NCI-H2227 (cell line): ENCODE measurements around the gene FAM193B.

Experiments used
- DNase-seq: peaks from one replicate; lab custom pipeline; 2025; ENCODE audit not compliant: unreplicated experiment; lab: John Stamatoyannopoulos, UW

The FAM193B gene

GRCh38 chr5:177554474-177555111 lies at the start of gene FAM193B:
Gene FAM193B (minus strand): TSS chr5:177554563. CDS start chr5:177554458, 105 bp downstream.
- peak; percentile 93 for DNase-seq

DNA sequence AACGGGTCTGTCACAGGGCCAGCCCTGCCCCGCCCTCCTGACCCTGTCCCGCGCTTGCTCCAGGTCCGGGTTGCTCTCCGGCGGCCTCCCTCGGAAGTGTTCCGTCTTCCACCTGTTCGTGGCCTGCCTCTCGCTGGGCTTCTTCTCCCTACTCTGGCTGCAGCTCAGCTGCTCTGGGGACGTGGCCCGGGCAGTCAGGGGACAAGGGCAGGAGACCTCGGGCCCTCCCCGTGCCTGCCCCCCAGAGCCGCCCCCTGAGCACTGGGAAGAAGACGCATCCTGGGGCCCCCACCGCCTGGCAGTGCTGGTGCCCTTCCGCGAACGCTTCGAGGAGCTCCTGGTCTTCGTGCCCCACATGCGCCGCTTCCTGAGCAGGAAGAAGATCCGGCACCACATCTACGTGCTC lies 49.8 kb upstream of the FAM193B start:
- no peak for DNase-seq

DNA sequence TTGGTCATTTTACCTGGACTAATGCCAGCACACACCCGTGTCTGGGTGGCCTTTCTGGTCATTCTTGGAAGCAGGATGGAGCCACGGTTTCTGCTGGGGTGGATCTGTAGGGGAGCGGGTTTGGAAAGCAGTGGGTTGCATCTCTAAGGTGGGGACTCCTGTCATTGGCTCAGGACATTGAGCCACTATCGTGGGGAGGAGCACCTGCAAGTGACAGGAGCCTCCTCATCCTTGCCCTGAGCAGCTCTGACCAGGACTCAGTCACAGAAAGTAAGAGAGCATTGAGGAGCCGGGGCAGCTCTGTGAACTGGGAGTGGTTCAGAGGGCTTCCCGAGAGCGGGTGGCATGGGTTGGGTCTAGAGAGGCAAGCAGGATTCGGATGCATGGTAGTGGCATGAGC lies 49.3 kb upstream of the FAM193B start:
- no peak for DNase-seq

DNA sequence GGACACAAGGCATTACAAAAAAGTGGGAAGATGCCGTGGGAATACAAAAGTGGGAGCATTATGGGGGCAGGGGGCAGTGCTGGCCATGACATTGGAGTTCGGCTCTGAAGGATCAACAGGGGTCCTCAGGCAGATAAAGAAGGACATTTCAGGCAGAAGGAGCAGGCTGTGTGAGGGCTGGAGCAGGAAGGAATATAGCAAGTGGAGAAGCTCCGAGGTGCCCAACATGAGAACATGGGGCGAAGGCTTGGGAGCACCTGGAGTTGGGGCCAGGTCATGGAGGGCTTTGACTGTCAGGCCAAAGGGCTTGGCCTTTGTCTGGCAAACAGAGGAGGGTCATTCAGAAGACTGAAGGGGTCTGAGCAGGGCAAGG lies 48.1 kb upstream of the FAM193B start:
- DNase-seq, result no peak

- peak; percentile 4 for DNase-seq
These were observed 47.5 kb upstream of the FAM193B start for GRCh38 chr5:177601577-177602457.

DNA sequence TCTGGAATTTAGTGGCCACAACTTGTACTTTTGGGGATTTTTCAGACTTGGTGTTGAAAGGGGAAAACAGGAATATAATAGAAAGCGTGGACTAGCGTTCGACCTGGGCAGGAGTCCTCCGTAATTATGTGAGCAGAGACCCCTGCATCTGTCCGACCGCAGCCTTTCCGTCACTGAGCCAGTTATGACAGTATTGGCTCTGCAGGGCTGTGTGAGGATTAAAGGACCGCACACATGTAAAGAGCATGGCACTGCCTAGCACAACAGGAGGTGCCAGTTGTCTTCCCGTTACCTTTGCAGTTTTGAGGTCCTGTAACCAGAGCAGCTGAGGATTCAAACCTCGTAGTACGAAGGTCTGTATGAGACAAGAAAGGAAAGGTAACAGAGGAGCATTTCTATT lies 46.8 kb upstream of the FAM193B start:
- DNase-seq, result no peak

- no peak for DNase-seq
These were observed 46.2 kb upstream of the FAM193B start for GRCh38 chr5:177600508-177601018.

DNA sequence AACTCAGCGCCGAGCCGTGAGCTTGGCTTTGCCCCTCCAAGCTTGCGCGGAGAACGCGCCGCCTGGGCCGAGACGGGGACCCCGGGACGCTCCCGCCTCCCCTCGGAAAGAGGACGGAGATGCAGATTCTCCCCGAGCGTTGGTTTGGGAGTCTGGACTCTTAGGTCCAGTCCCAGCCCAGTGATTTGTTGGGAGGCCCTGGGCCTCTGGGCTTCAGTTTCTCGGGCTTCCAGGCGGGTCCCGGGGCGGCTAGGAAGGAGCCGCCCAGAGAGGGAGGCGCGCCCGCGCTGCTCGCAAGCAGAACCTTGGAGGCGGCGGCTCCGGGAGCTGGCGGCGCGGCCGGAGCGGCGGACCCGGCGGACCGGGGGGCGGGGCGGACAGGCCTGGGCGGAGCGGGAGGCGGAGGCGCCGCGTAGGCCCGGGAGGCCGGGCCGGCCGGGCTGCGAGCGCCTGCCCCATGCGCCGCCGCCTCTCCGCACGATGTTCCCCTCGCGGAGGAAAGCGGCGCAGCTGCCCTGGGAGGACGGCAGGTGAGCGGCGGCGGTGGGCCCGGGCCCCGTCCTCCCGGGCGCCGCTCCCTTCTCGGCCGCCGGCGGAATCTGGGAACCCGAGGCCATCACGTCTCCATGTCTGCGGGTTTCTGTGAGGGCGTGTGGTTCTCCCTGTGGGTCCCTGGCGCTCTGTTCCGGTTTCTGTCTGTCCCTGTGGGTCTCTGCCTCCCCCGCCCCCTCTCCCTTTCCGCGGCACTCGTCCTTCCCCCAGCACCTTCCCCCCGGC lies 45.6 kb upstream of the FAM193B start, which contains the start of gene B4GALT7:
Gene B4GALT7, plus strand, starts transcription at position 402 of the 777 bp plus-strand sequence. Its CDS starts 79 bp downstream, at position 481.
- peak; percentile 80 for DNase-seq

GRCh38 chr5:177598477-177598876 lies 44.1 kb upstream of the FAM193B start:
- no peak for DNase-seq

DNA sequence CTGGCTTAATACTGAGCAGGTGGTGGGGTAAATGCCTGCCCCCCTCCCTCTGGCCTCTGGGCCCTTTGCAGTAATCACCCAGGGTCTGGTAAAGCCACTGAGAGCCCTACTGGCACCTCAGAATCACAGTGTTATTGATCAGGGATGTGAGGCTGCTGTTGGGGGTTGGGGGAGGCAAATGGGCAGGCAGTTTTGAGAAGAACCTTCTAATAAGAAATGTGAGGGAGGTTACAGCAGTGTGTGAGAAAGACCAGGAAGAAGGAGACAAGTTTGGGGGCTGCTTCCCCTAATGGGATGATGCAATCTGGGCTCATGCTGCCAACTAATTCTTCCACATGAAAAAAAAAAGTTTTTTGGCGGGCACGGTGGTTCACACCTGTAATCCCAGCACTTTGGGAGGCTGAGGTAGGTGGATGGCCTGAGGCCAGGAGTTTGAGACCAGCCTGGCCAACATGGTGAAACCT lies 42.4 kb upstream of the FAM193B start:
- no peak for DNase-seq

DNA sequence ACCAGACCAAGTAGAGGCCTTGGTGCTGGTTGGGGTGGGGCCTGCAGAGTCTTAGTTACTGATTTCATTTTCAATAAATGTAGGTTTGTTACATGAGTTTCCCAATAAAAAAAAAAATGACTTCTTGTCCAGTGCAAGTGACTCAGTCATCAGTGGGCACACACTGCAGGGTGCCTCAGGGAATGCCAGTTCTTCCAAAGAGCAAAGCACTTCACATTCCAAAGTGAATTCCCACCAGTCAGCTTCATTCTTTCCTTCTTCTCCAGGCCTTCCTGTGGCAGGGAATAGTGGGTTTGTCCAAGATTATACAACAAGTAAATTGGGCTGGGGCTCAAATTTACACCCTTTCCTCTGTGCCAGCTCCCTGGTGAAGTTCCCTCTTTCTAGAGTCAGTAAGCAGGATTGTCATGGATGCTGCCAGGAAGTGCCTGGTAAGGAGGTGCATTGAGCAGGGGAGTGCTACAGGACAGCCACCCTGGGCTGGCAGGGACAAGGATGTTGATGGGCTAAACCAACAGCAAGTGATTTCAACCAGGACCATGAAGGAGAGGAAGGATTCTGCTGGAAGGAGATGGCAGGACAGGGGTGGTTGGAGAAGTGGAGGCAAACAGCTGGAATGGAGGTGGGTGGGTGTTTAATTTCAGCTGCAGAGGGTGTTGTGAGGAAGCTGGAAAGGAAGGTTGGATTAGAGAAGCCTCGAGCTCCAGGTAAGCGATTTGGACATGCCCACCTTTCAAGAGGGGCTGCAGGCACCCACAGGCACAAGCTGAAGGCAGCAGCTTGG lies 41.8 kb upstream of the FAM193B start:
- DNase-seq, result no peak

DNA sequence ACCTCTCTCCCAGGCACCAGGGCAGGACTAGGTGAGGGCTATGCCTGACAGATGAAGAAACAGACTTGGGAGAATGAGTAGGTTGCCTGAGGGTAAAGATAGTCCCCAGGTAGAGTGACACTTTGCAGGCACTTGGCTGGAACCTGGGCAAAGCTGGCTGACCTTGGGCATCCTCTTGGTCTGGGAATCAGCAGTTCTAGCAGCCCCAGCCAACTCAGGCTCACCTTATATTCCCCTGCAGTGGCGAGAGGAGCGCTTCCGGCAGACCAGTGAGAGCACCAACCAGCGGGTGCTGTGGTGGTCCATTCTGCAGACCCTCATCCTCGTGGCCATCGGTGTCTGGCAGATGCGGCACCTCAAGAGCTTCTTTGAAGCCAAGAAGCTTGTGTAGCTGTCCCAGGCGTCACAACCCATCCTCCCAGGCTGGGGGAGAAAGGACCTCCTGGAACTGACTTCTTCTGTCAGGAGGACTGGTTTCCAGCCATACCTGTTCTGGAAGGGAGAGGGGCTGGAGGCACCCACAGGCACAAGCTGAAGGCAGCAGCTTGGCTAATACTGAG lies 40.7 kb upstream of the FAM193B start:
- no peak for DNase-seq

- DNase-seq, result no peak
These were observed 39.7 kb upstream of the FAM193B start for GRCh38 chr5:177594071-177594470.

DNA sequence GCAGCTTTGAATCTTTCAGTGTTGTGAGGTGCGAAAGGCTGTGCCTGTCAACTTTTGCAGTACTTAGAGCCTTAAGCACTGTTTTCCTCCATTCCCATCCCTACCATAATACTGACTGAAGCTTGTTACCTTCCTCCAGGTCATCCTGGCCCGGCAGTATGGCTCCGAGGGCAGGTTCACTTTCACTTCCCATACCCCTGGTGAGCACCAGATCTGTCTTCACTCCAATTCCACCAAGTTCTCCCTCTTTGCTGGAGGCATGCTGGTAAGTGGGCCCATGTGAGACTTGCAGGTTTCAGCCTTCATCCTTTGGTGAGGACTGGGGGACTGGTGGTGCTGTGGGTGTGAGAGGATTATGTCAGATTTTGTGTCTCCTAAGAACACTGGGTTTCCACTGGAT lies 39.1 kb upstream of the FAM193B start:
- DNase-seq, result no peak

DNA sequence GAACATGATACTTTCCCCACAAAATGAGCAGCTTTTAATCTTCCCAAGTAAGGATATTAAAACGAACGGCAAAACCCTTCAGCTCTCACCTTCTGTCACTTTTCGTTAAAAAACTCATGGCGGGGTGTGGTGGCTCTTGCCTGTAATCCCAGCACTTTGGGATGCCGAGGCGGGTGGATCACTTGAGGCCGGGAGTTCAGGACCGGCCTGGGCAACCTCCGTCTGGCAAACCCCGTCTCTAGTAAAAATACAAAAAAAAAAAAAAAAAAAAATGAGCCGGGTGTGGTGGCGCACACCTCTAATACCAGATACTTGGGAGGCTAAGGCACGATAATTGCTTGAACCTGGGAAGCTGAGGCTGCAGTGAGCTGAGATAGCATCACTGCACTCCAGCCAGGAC lies 38.5 kb upstream of the FAM193B start:
- no peak for DNase-seq

DNA sequence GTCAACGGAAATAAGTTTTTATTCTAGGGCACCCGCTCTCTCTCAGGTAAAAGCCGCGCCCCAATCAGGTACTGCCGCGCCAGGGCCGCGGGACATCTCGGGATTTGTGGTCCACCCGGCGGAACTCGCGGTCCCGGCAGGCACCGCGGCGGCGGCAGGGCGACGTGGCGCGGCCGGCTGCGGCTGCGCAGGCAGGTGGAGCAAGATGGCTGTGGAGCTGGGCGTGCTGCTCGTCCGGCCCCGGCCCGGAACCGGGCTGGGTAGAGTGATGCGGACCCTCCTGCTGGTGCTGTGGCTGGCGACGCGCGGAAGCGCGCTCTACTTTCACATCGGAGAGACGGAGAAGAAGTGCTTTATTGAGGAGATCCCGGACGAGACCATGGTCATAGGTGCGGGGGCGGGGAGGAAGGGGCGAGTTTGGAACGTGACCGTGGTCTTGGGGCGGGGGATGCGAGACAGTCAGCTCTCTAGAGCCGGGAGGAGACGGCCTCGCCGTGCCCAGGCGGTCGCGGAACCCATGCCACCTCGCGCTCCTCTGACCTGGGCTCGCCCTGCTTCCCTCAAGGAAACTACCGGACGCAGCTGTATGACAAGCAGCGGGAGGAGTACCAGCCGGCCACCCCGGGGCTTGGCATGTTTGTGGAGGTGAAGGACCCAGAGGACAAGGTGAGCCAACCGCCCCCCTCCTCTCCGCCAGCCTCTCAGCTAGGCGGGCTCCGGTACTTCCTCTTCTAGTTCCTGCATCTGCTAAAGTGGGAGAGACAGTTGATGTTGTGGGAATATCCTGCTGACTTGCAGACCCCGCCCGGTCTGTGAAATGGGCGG lies 37.9 kb upstream of the FAM193B start, which contains the start of gene TMED9:
Gene TMED9, plus strand, starts transcription at position 194 of the 825 bp plus-strand sequence. Its CDS starts 12 bp downstream, at position 206.
- DNase-seq, result peak; percentile 86

- DNase-seq, result no peak
These were observed 37.3 kb upstream of the FAM193B start for GRCh38 chr5:177591690-177592009.

- DNase-seq, result no peak
These were observed 36.0 kb upstream of the FAM193B start for GRCh38 chr5:177590406-177590805.

DNA sequence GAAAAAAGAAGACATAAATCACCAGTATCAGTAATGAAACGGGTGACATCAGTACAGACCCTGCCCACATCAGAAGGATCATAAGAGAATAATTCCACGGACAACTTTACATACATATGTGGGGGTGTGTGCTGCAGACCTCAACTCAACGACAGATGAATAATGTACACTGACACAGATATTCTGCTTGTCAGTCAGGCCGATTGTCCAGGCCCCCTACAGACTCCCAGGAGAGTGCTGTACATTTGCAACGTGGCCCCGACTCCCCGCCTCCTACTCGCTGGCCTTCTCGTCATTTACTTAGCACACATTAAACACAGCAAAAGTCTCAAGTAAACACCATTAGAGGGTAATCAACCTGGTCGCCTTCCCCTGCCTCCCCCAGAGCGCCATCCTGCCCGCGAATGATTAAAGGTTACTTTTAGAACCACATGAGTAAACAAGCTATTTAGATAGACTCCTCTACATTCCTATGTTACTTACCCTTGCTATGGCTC lies 34.1 kb upstream of the FAM193B start:
- peak; percentile 8 for DNase-seq
